ENCODE measurements around the gene RASGEF1C. TPM values are rescaled to one million over a fixed set of nuclear protein-coding genes. Genes with fewer than 3 reads are reported as not detected.

Gene RASGEF1C
- total RNA-seq, 1 donor from 2014 or later = 0.26 TPM

GRCh38 chr5:180193749-180194375, 15.1 kb downstream of the RASGEF1C start:
- H3K27me3 Mint-ChIP-seq (ENCODE audit: insufficient read depth, low read depth) = peaks cover 4% of the 10 kb centered on the region

GRCh38 chr5:180191716-180192115, 17.3 kb downstream of the RASGEF1C start:
- H3K36me3 Mint-ChIP-seq = no peaks in the 10 kb centered on the region
- no peak for DNase-seq (ENCODE audit: low spot score)

More at GRCh38 chr5:180193749-180194375, 15.1 kb downstream of the RASGEF1C start:
- no peaks in the 10 kb centered on the region for H3K9me3 ChIP-seq (ENCODE audit: low read depth)
- no peaks in the 10 kb centered on the region for H3K36me3 ChIP-seq
- H3F3A ChIP-seq (ENCODE audit: low read depth) = no peaks in the 10 kb centered on the region
- no peak overlapping the region for H3K27ac Mint-ChIP-seq
- no peaks in the 10 kb centered on the region for H3K4me1 Mint-ChIP-seq
- H3K27me3 ChIP-seq = no peaks in the 10 kb centered on the region
- no peaks in the 10 kb centered on the region for H3K4me1 ChIP-seq
- H3K4me3 ChIP-seq = no peak overlapping the region
- no peaks in the 10 kb centered on the region for H3K79me2 ChIP-seq (ENCODE audit: low read depth)
- H3K4me3 Mint-ChIP-seq = no peak overlapping the region
- TF ChIP-seq EZH2phosphoT487 (IDR thresholded peaks at IDR 0.05) (no peak), EZH2 (IDR thresholded peaks at IDR 0.05) (no peak)
- TF ChIP-seq, protein P1, sequence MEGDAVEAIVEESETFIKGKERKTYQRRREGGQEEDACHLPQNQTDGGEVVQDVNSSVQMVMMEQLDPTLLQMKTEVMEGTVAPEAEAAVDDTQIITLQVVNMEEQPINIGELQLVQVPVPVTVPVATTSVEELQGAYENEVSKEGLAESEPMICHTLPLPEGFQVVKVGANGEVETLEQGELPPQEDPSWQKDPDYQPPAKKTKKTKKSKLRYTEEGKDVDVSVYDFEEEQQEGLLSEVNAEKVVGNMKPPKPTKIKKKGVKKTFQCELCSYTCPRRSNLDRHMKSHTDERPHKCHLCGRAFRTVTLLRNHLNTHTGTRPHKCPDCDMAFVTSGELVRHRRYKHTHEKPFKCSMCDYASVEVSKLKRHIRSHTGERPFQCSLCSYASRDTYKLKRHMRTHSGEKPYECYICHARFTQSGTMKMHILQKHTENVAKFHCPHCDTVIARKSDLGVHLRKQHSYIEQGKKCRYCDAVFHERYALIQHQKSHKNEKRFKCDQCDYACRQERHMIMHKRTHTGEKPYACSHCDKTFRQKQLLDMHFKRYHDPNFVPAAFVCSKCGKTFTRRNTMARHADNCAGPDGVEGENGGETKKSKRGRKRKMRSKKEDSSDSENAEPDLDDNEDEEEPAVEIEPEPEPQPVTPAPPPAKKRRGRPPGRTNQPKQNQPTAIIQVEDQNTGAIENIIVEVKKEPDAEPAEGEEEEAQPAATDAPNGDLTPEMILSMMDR (IDR thresholded peaks at IDR 0.05) = no peak
- H3K36me3 Mint-ChIP-seq = no peaks in the 10 kb centered on the region
- H3K27ac ChIP-seq = no peak overlapping the region
- H3K9me3 Mint-ChIP-seq = peaks cover 3% of the 10 kb centered on the region
- no peak overlapping the region for H3K9ac ChIP-seq
- H4K20me1 ChIP-seq (ENCODE audit: low read depth) = no peaks in the 10 kb centered on the region
- no peak overlapping the region for H2AFZ ChIP-seq (replicated peaks)
- DNase-seq (ENCODE audit: low spot score) = no peak
- H3K4me2 ChIP-seq = no peak overlapping the region

DNA sequence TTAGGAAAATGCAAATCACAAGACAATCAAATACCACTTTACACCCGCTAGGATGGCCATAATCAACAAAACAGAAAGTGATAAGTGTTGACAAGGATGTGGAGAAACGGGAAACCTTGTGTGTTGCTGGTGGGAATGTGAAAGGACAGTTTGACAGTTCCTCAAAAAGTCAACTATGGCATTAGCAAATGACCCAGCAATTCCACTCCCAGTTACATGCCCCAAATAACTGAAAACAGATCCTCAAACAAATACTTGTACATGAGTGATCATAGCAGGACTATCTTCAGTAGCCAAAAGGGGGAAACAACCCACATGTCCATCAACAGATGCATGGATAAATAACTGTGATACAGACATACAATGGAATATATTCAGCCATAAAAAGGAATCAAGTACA, 21.2 kb downstream of the RASGEF1C start:
- Histone ChIP-seq H3K4me3 (no peak overlapping the region), H3K27me3 (no peaks in the 10 kb centered on the region), H2AFZ (replicated peaks) (no peak overlapping the region), H3K36me3 (no peaks in the 10 kb centered on the region), H3K79me2 (ENCODE audit: low read depth) (no peaks in the 10 kb centered on the region), H3F3A (ENCODE audit: low read depth) (no peaks in the 10 kb centered on the region), H3K4me2 (no peak overlapping the region), H3K9ac (no peak overlapping the region), H3K4me1 (no peaks in the 10 kb centered on the region), H4K20me1 (ENCODE audit: low read depth) (no peaks in the 10 kb centered on the region), H3K9me3 (ENCODE audit: low read depth) (peaks cover 6% of the 10 kb centered on the region), H3K27ac (no peak overlapping the region)
- TF ChIP-seq EZH2 (IDR thresholded peaks at IDR 0.05) (no peak), EZH2phosphoT487 (IDR thresholded peaks at IDR 0.05) (no peak)
- TF ChIP-seq, protein P1 (IDR thresholded peaks at IDR 0.05) = no peak
- no peak for DNase-seq (ENCODE audit: low spot score)
- H3K27me3 Mint-ChIP-seq (ENCODE audit: insufficient read depth, low read depth) = no peaks in the 10 kb centered on the region
- H3K36me3 Mint-ChIP-seq = peaks cover 2% of the 10 kb centered on the region
- H3K27ac Mint-ChIP-seq = no peak overlapping the region
- H3K4me3 Mint-ChIP-seq = no peak overlapping the region
- H3K4me1 Mint-ChIP-seq = no peaks in the 10 kb centered on the region
- H3K9me3 Mint-ChIP-seq = peaks cover 7% of the 10 kb centered on the region

More at GRCh38 chr5:180191716-180192115, 17.3 kb downstream of the RASGEF1C start:
- Mint-ChIP-seq H3K9me3 (peaks cover 3% of the 10 kb centered on the region), H3K27me3 (ENCODE audit: insufficient read depth, low read depth) (no peaks in the 10 kb centered on the region), H3K4me1 (no peaks in the 10 kb centered on the region), H3K27ac (no peak overlapping the region), H3K4me3 (no peak overlapping the region)
- Histone ChIP-seq H3K79me2 (ENCODE audit: low read depth) (no peaks in the 10 kb centered on the region), H3K27ac (no peak overlapping the region), H3K4me2 (no peak overlapping the region), H3F3A (ENCODE audit: low read depth) (no peaks in the 10 kb centered on the region), H3K9me3 (ENCODE audit: low read depth) (peaks cover 5% of the 10 kb centered on the region), H3K4me1 (no peaks in the 10 kb centered on the region), H3K9ac (no peak overlapping the region), H2AFZ (replicated peaks) (no peak overlapping the region), H4K20me1 (ENCODE audit: low read depth) (no peaks in the 10 kb centered on the region), H3K27me3 (no peaks in the 10 kb centered on the region), H3K36me3 (no peaks in the 10 kb centered on the region), H3K4me3 (no peak overlapping the region)
- TF ChIP-seq EZH2 (IDR thresholded peaks at IDR 0.05) (no peak), EZH2phosphoT487 (IDR thresholded peaks at IDR 0.05) (no peak)
- TF ChIP-seq, protein P1 (IDR thresholded peaks at IDR 0.05) = no peak
